GM06990 (cell line): Measurements from ENCODE around the gene IFNAR1.
A peak's percentile ranks its signal among the peaks of the same experiment; 100 is the strongest.
"Not testable (repeated sequence)": the region's sequence is repeated elsewhere in the genome, so short reads cannot be mapped to it uniquely, and the experiment has no call there.

Experiments used
- DNase-seq: peaks from one replicate; pipeline ENCODE4 v3.0.0-alpha.2; 2011; ENCODE audit not compliant: insufficient read length; ENCODE audit errors: extremely low read depth
- H3K27me3 ChIP-seq: replicated peaks from 2 replicates; pipeline ENCODE4 v1.6.0; 2011; ENCODE audit warnings: low read length; ENCODE audit not compliant: control insufficient read depth, insufficient read depth
- H3K36me3 ChIP-seq: 2 replicates; pipeline ENCODE4 v1.5.1; 2011; ENCODE audit warnings: low read length; ENCODE audit not compliant: control insufficient read depth, insufficient read depth
- H3K4me3 ChIP-seq: replicated peaks from 2 replicates; pipeline ENCODE4 v1.5.1; 2011; ENCODE audit warnings: low read depth, mild to moderate bottlenecking, control low read depth, low read length
- TF ChIP-seq, protein P1 (sequence below): IDR thresholded peaks from 2 replicates; pipeline ENCODE4 v1.5.1; 2011; ENCODE audit warnings: low read length, control low read depth, mild to moderate bottlenecking, inconsistent platforms; ENCODE audit not compliant: insufficient read depth, poor library complexity, severe bottlenecking

Gene IFNAR1

GRCh38 chr21:33360881-33361602, 36.3 kb downstream of the IFNAR1 start:
- H3K36me3 ChIP-seq, result peaks cover 7% of the 10 kb centered on the region
- H3K4me3 ChIP-seq, result peak overlapping the region; percentile 46; the same call in 1 of the 2 replicates
- TF ChIP-seq, protein P1, sequence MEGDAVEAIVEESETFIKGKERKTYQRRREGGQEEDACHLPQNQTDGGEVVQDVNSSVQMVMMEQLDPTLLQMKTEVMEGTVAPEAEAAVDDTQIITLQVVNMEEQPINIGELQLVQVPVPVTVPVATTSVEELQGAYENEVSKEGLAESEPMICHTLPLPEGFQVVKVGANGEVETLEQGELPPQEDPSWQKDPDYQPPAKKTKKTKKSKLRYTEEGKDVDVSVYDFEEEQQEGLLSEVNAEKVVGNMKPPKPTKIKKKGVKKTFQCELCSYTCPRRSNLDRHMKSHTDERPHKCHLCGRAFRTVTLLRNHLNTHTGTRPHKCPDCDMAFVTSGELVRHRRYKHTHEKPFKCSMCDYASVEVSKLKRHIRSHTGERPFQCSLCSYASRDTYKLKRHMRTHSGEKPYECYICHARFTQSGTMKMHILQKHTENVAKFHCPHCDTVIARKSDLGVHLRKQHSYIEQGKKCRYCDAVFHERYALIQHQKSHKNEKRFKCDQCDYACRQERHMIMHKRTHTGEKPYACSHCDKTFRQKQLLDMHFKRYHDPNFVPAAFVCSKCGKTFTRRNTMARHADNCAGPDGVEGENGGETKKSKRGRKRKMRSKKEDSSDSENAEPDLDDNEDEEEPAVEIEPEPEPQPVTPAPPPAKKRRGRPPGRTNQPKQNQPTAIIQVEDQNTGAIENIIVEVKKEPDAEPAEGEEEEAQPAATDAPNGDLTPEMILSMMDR, result peak; percentile 92
- peak; percentile 71 for DNase-seq
- no peaks in the 10 kb centered on the region for H3K27me3 ChIP-seq

- no peaks in the 10 kb centered on the region for H3K27me3 ChIP-seq
- H3K36me3 ChIP-seq, result peaks cover 4% of the 10 kb centered on the region; the same call in 1 of the 2 replicates
- H3K4me3 ChIP-seq, result no peak overlapping the region
- TF ChIP-seq, protein P1, result no peak
- DNase-seq, result peak; percentile 41
Measured at GRCh38 chr21:33362044-33362555, 37.3 kb downstream of the IFNAR1 start.

GRCh38 chr21:33363911-33364609, 39.3 kb downstream of the IFNAR1 start:
- DNase-seq, H3K36me3 ChIP-seq, H3K27me3 ChIP-seq, H3K4me3 ChIP-seq: not testable (repeated sequence)

- H3K4me3 ChIP-seq, result no peak overlapping the region
- no peak for DNase-seq
- TF ChIP-seq, protein P1, result no peak
- no peaks in the 10 kb centered on the region for H3K36me3 ChIP-seq
- H3K27me3 ChIP-seq, result no peaks in the 10 kb centered on the region
Measured at GRCh38 chr21:33364830-33365229, 40.1 kb downstream of the IFNAR1 start.

DNA sequence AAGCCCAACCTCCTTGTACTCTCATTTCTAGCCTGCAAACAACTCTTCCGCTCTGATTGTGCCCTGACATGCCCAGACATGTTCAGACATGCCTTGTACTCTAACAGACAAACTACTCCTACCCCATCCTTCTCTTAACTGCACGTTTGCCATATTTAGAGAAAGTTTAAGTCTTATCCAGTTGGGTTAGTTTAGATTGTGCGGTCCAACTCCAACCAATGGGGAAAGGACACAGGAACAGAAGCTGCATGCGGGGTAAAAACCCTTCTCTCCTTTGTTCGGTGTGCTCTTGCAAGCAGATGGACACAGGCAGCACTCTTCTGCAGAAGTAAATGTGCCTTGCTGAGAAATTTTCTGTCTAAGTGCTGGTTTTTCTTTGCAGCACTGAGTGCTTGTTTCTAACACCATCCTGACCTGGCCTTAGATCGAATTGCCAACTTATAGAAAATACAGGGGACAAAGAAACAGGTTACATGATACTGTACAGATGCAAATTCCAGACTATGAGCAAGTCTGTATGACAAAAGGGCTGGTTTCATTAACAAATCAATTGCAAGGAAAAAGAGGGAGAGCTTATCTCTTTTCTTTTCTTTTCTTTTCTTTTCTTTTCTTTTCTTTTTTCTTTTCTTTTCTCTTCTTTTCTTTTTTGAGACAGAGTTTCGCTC, 42.7 kb downstream of the IFNAR1 start:
- Histone ChIP-seq H3K4me3 (no peak overlapping the region), H3K36me3 (no peaks in the 10 kb centered on the region), H3K27me3 (no peaks in the 10 kb centered on the region)
- TF ChIP-seq, protein P1, result no peak
- DNase-seq, result no peak

DNA sequence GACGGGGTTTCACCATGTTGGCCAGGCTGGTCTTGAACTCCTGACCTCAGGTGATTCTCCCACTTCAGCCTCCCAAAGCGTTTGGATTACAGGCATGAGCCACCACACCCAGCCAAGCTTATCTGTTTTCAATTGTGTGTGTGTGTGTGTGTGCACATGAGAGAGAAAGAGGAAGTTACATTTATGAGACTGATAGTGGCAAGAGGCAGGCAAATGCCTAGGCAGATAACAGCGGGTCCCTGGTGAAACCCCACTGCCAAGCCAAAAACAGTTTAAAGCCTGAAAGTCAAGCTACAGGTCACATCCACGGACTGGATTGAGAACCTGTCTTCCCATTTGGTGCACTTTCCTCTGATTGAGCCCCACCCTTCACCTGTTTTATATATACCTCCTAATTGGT, 43.4 kb downstream of the IFNAR1 start:
- TF ChIP-seq, protein P1, result no peak
- no peaks in the 10 kb centered on the region for H3K36me3 ChIP-seq
- no peaks in the 10 kb centered on the region for H3K27me3 ChIP-seq
- no peak overlapping the region for H3K4me3 ChIP-seq
- DNase-seq, result no peak
